Neural cell (in vitro differentiated cells): ENCODE measurements around the gene HVCN1. TPM values are rescaled to one million over a fixed set of nuclear protein-coding genes. Genes with fewer than 3 reads are reported as not detected.

ENCODE experiments used
- H2AFZ ChIP-seq: fragments of 200-600, 300-800 bp; sonication (generic), shearing (Covaris generic); 2 replicates; pipeline ENCODE4 v1.6.0; 2014; ENCODE audit warnings: low read depth, mild to moderate bottlenecking, antibody characterized with exemption, low read length, moderate library complexity
- H3F3A ChIP-seq: fragments of 200-600 bp; shearing (Covaris generic); 2 replicates; pipeline ENCODE4 v1.6.1; 2016; ENCODE audit warnings: mild to moderate bottlenecking, moderate library complexity, mixed read lengths, antibody characterized with exemption, low read length; ENCODE audit not compliant: insufficient read depth, poor library complexity, severe bottlenecking
- H3K27ac ChIP-seq: fragments of 200-600, 300-800 bp; sonication (generic), shearing (Covaris generic); 2 replicates; pipeline ENCODE4 v1.5.1; 2014; ENCODE audit warnings: mild to moderate bottlenecking, low read length, moderate library complexity
- H3K27me3 ChIP-seq: fragments of 300-800, 200-600 bp; sonication (generic), shearing (Covaris generic); 2 replicates; pipeline ENCODE4 v1.6.0; 2014; ENCODE audit warnings: mild to moderate bottlenecking, low read depth, low read length, moderate library complexity; ENCODE audit not compliant: insufficient read depth
- H3K36me3 ChIP-seq: fragments of 300-800, 200-600 bp; sonication (generic), shearing (Covaris generic); 2 replicates; pipeline ENCODE4 v1.5.1; 2014; ENCODE audit warnings: mild to moderate bottlenecking, antibody characterized with exemption, low read length, moderate library complexity; ENCODE audit not compliant: insufficient read depth
- H3K4me2 ChIP-seq: fragments of 300-800, 200-600 bp; sonication (generic), shearing (Covaris generic); 2 replicates; pipeline ENCODE4 v1.6.0; 2014; ENCODE audit warnings: mild to moderate bottlenecking, low read length
- H3K4me3 ChIP-seq: fragments of 300-800, 200-600 bp; sonication (generic), shearing (Covaris generic); 2 replicates; pipeline ENCODE4 v1.5.1; 2014; ENCODE audit warnings: mild to moderate bottlenecking, low read length, moderate library complexity
- H3K79me2 ChIP-seq: fragments of 200-600 bp; shearing (Covaris generic); replicated peaks from 2 replicates; pipeline ENCODE4 v1.6.0; 2014; ENCODE audit warnings: mild to moderate bottlenecking, low read length, moderate library complexity; ENCODE audit not compliant: insufficient read depth
- H3K9ac ChIP-seq: fragments of 300-800, 200-600 bp; sonication (generic), shearing (Covaris generic); 2 replicates; pipeline ENCODE4 v1.6.1; 2016; ENCODE audit warnings: mild to moderate bottlenecking, low read length, mixed read lengths
- H3K9me2 ChIP-seq: fragments of 200-600 bp; shearing (Covaris generic); 2 replicates; pipeline ENCODE4 v1.6.1; 2016; ENCODE audit warnings: mild to moderate bottlenecking, low read length, mixed read lengths; ENCODE audit not compliant: insufficient read depth
- H3K9me3 ChIP-seq: fragments of 200-600, 300-800 bp; sonication (generic), shearing (Covaris generic); 2 replicates; pipeline ENCODE4 v1.6.1; 2016; ENCODE audit warnings: mild to moderate bottlenecking, mixed run types, low read length, moderate library complexity, mixed read lengths
- H4K20me1 ChIP-seq: fragments of 200-600 bp; shearing (Covaris generic); 2 replicates; pipeline ENCODE4 v1.6.1; 2016; ENCODE audit warnings: mild to moderate bottlenecking, mixed run types; ENCODE audit not compliant: insufficient read depth
- EP300 ChIP-seq: fragments of 450-650 bp; conservative IDR thresholded peaks from 2 replicates; pipeline ENCODE4 v1.6.1; 2014; ENCODE audit warnings: antibody characterized with exemption, mild to moderate bottlenecking, moderate library complexity; ENCODE audit not compliant: poor library complexity, severe bottlenecking
- EZH2 ChIP-seq: fragments of 200-600, 300-800 bp; shearing (Covaris generic), sonication (generic); IDR thresholded peaks from 2 replicates; pipeline ENCODE4 v1.6.1; 2014; ENCODE audit warnings: antibody characterized with exemption, low read length, borderline replicate concordance, mild to moderate bottlenecking; ENCODE audit not compliant: insufficient read depth, poor library complexity, severe bottlenecking
- MXI1 ChIP-seq: fragments of 450-650 bp; conservative IDR thresholded peaks from 2 replicates; pipeline ENCODE4 v1.6.1; 2014; ENCODE audit warnings: antibody characterized with exemption, mild to moderate bottlenecking; ENCODE audit not compliant: poor library complexity, severe bottlenecking
- RAD21 ChIP-seq: fragments of 450-650 bp; conservative IDR thresholded peaks from 2 replicates; pipeline ENCODE4 v1.6.1; 2014; ENCODE audit warnings: antibody characterized with exemption, mild to moderate bottlenecking, moderate library complexity
- SMC3 ChIP-seq: fragments of 450-650 bp; conservative IDR thresholded peaks from 2 replicates; pipeline ENCODE4 v1.6.1; 2014; ENCODE audit warnings: antibody characterized with exemption, mild to moderate bottlenecking, moderate library complexity; ENCODE audit not compliant: poor library complexity
- polyA plus RNA-seq: library from polyadenylated mRNA; depleted of rRNA; stranded (reverse); fragments of >200 nt; gene quantifications from 2 replicates; pipeline ENCODE4 v1.2.3, GENCODE V29; 2014
- TF ChIP-seq, protein P1 (sequence below): fragments of 450-650 bp; IDR thresholded peaks from 2 replicates; pipeline ENCODE4 v1.5.1; 2014; ENCODE audit warnings: antibody characterized with exemption, mild to moderate bottlenecking, moderate library complexity; ENCODE audit not compliant: poor library complexity, severe bottlenecking
- TF ChIP-seq, protein P2 (sequence below): IDR thresholded peaks from 2 replicates; pipeline ENCODE4 v1.6.1; 2012; ENCODE audit warnings: borderline replicate concordance

HVCN1 gene
- polyA plus RNA-seq, 1 donor from 2014 or later = not detected

DNA sequence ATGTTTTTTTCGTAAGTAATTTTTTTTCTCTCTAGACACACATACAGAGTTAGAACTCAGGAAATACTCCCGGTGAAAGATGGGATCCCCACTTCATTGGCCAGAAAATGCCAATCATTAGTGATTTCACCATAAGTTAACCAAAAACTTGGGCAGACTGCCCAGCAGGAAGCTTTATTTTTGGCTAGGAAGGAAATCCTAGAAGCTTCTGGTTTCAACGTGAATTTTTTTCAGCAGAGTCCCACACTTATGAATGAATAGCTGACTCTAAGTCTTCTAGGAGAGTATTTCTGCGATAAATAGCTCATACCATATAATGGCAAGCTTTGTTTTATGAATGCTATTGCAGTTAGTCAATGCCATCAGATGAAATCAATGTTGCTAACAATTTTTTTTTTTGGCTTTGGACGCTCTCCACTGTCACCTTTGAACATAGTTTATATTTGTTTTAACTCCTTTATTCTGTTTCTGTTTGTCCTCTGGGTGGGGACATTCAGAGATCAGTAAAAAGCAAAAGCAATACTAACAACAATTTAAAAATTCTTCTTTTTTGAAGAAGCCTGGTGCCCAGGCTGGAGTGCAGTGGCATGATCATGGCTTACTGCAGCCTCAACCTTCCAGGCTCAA is 44.3 kb upstream of the HVCN1 start:
- H3K4me2 ChIP-seq = no peak overlapping the region
- H3K36me3 ChIP-seq = no peaks in the 10 kb centered on the region
- no peak overlapping the region for H3K27ac ChIP-seq

DNA sequence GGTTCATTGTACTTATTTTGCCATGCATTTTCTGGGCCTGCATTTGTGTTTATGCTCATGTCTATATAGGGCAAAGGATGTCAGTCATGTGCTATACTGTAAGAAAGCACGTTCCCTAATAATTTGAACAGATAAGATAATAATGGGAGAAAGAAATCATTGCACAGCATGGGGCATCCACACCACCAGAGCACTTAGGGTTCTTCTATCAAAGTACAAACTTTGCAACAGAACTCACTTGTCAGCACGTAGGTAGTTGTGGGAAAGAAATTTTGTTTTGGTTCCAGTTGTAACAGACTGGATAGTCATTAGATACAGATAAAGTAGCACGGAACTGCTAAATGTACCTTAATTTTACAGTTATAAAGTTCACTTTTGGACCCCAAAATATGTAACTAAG is 43.7 kb upstream of the HVCN1 start:
- H3K9me3 ChIP-seq = no peaks in the 10 kb centered on the region
- no peak overlapping the region for H3K9ac ChIP-seq
- no peaks in the 10 kb centered on the region for H3K9me2 ChIP-seq
- H4K20me1 ChIP-seq = peaks cover 4% of the 10 kb centered on the region
- no peak overlapping the region for H2AFZ ChIP-seq
- H3K4me2 ChIP-seq = no peak overlapping the region
- H3K27me3 ChIP-seq = no peaks in the 10 kb centered on the region
- TF ChIP-seq, protein P1, sequence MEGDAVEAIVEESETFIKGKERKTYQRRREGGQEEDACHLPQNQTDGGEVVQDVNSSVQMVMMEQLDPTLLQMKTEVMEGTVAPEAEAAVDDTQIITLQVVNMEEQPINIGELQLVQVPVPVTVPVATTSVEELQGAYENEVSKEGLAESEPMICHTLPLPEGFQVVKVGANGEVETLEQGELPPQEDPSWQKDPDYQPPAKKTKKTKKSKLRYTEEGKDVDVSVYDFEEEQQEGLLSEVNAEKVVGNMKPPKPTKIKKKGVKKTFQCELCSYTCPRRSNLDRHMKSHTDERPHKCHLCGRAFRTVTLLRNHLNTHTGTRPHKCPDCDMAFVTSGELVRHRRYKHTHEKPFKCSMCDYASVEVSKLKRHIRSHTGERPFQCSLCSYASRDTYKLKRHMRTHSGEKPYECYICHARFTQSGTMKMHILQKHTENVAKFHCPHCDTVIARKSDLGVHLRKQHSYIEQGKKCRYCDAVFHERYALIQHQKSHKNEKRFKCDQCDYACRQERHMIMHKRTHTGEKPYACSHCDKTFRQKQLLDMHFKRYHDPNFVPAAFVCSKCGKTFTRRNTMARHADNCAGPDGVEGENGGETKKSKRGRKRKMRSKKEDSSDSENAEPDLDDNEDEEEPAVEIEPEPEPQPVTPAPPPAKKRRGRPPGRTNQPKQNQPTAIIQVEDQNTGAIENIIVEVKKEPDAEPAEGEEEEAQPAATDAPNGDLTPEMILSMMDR = no peak
- TF ChIP-seq RAD21 (no peak), MXI1 (no peak)
- TF ChIP-seq, protein P2, sequence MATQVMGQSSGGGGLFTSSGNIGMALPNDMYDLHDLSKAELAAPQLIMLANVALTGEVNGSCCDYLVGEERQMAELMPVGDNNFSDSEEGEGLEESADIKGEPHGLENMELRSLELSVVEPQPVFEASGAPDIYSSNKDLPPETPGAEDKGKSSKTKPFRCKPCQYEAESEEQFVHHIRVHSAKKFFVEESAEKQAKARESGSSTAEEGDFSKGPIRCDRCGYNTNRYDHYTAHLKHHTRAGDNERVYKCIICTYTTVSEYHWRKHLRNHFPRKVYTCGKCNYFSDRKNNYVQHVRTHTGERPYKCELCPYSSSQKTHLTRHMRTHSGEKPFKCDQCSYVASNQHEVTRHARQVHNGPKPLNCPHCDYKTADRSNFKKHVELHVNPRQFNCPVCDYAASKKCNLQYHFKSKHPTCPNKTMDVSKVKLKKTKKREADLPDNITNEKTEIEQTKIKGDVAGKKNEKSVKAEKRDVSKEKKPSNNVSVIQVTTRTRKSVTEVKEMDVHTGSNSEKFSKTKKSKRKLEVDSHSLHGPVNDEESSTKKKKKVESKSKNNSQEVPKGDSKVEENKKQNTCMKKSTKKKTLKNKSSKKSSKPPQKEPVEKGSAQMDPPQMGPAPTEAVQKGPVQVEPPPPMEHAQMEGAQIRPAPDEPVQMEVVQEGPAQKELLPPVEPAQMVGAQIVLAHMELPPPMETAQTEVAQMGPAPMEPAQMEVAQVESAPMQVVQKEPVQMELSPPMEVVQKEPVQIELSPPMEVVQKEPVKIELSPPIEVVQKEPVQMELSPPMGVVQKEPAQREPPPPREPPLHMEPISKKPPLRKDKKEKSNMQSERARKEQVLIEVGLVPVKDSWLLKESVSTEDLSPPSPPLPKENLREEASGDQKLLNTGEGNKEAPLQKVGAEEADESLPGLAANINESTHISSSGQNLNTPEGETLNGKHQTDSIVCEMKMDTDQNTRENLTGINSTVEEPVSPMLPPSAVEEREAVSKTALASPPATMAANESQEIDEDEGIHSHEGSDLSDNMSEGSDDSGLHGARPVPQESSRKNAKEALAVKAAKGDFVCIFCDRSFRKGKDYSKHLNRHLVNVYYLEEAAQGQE = no peak
- H3K36me3 ChIP-seq = no peaks in the 10 kb centered on the region
- no peak overlapping the region for H3K27ac ChIP-seq
- H3K79me2 ChIP-seq = peaks cover 69% of the 10 kb centered on the region
- H3F3A ChIP-seq = no peaks in the 10 kb centered on the region
- H3K4me3 ChIP-seq = no peak overlapping the region

More for the DNA sequence above, 44.3 kb upstream of the HVCN1 start:
- Histone ChIP-seq H3K9me3 (no peaks in the 10 kb centered on the region), H2AFZ (no peak overlapping the region), H3F3A (no peaks in the 10 kb centered on the region), H3K79me2 (peaks cover 76% of the 10 kb centered on the region), H3K9me2 (no peaks in the 10 kb centered on the region), H3K9ac (no peak overlapping the region), H3K4me3 (no peak overlapping the region), H3K27me3 (no peaks in the 10 kb centered on the region), H4K20me1 (peaks cover 4% of the 10 kb centered on the region)
- TF ChIP-seq SMC3 (no peak), EP300 (no peak), RAD21 (no peak), EZH2 (no peak), MXI1 (no peak)
- TF ChIP-seq, protein P1 = no peak
- TF ChIP-seq, protein P2 = no peak
